ENCODE data around the gene C4A. TPM values are rescaled to one million over a fixed set of nuclear protein-coding genes. Genes with fewer than 3 reads are reported as not detected.
"Not testable (repeated sequence)": the region's sequence is repeated elsewhere in the genome, so short reads cannot be mapped to it uniquely, and the experiment has no call there.

Gene C4A
- total and polyA plus RNA-seq, 2 of the 13 experiments (the other 11 are each of a cell fraction or from before 2014, with no cell fraction given), result 165 to 478 TPM

- H3K36me3 ChIP-seq (replicated peaks in 1 of 2; ENCODE audit: control insufficient read depth in 1 of 2, insufficient read depth in 2 of 2, low read length in 2 of 2); BruUV-seq (replicated peaks); H3K9ac ChIP-seq (ENCODE audit: insufficient read depth, low read depth, low read length); FAIRE-seq; DNase-seq (ENCODE audit: low spot score); in situ Hi-C loops (cut with HindIII; ENCODE audit: extremely low pct_ligation_motif_present, low pct_unique_long_range_greater_than_20kb); H3K9me3 ChIP-seq (ENCODE audit: low read length); H3K79me2 ChIP-seq (ENCODE audit: insufficient read depth, low read length); H3K4me3 ChIP-seq (replicated peaks in 1 of 3; ENCODE audit: insufficient read depth in 1 of 3, low read depth in 2 of 3, low read length in 3 of 3); H2AFZ ChIP-seq (ENCODE audit: low read length); H3K27me3 ChIP-seq (ENCODE audit: control insufficient read depth in 1 of 2, insufficient read depth in 2 of 2, low read length in 2 of 2); ATAC-seq; POLR2A ChIA-PET; H3K27ac ChIP-seq (ENCODE audit: extremely low read length, insufficient read depth, low read length); intact Hi-C loops (cut with micrococcal nuclease; ENCODE audit: unreplicated experiment); H3K4me2 ChIP-seq (ENCODE audit: low read depth, low read length); H4K20me1 ChIP-seq (ENCODE audit: insufficient read depth, low read length); CTCF ChIA-PET (ENCODE audit: low intra/inter-chr PET ratio, low total read pairs): not testable (repeated sequence)
- H3K4me1 ChIP-seq (ENCODE audit: insufficient read depth, low read length), result peaks cover 46% of the 10 kb centered on the region
- 73% methylated on average over 4 of the region's 10 CpGs for WGBS (ENCODE audit: low lambda C conversion rate)
Measured at GRCh38 chr6:32041385-32041784, 59.5 kb downstream of the C4A start.

- CTCF ChIA-PET (ENCODE audit: low intra/inter-chr PET ratio, low total read pairs); H3K27me3 ChIP-seq (ENCODE audit: control insufficient read depth in 1 of 2, insufficient read depth in 2 of 2, low read length in 2 of 2); ATAC-seq; H3K36me3 ChIP-seq (replicated peaks in 1 of 2; ENCODE audit: control insufficient read depth in 1 of 2, insufficient read depth in 2 of 2, low read length in 2 of 2); DNase-seq (ENCODE audit: low spot score); H4K20me1 ChIP-seq (ENCODE audit: insufficient read depth, low read length); FAIRE-seq; H3K9me3 ChIP-seq (ENCODE audit: low read length); H2AFZ ChIP-seq (ENCODE audit: low read length); H3K4me2 ChIP-seq (ENCODE audit: low read depth, low read length); BruUV-seq (replicated peaks); H3K27ac ChIP-seq (ENCODE audit: extremely low read length, insufficient read depth, low read length); in situ Hi-C loops (cut with HindIII; ENCODE audit: extremely low pct_ligation_motif_present, low pct_unique_long_range_greater_than_20kb); POLR2A ChIA-PET; H3K4me3 ChIP-seq (replicated peaks in 1 of 3; ENCODE audit: insufficient read depth in 1 of 3, low read depth in 2 of 3, low read length in 3 of 3); H3K79me2 ChIP-seq (ENCODE audit: insufficient read depth, low read length); H3K9ac ChIP-seq (ENCODE audit: insufficient read depth, low read depth, low read length); intact Hi-C loops (cut with micrococcal nuclease; ENCODE audit: unreplicated experiment): not testable (repeated sequence)
- H3K4me1 ChIP-seq (ENCODE audit: insufficient read depth, low read length), result peaks cover 46% of the 10 kb centered on the region
- 81% methylated on average over 10 of the region's 15 CpGs for WGBS (ENCODE audit: low lambda C conversion rate)
Measured at GRCh38 chr6:32042276-32042675, 60.4 kb downstream of the C4A start.

GRCh38 chr6:32043589-32044380 is 61.9 kb downstream of the C4A start:
- 51% methylated on average over 14 of the region's 31 CpGs for WGBS (ENCODE audit: low lambda C conversion rate)
- peak; percentile 46 for FAIRE-seq
- H3K4me3 ChIP-seq (replicated peaks in 1 of 3; ENCODE audit: insufficient read depth in 1 of 3, low read depth in 2 of 3, low read length in 3 of 3); H3K9me3 ChIP-seq (ENCODE audit: low read length); H3K4me2 ChIP-seq (ENCODE audit: low read depth, low read length); CTCF ChIA-PET (ENCODE audit: low intra/inter-chr PET ratio, low total read pairs); BruUV-seq (replicated peaks); H3K36me3 ChIP-seq (replicated peaks in 1 of 2; ENCODE audit: control insufficient read depth in 1 of 2, insufficient read depth in 2 of 2, low read length in 2 of 2); H3K9ac ChIP-seq (ENCODE audit: insufficient read depth, low read depth, low read length); H2AFZ ChIP-seq (ENCODE audit: low read length); H3K79me2 ChIP-seq (ENCODE audit: insufficient read depth, low read length); H3K27ac ChIP-seq (ENCODE audit: extremely low read length, insufficient read depth, low read length); H3K27me3 ChIP-seq (ENCODE audit: control insufficient read depth in 1 of 2, insufficient read depth in 2 of 2, low read length in 2 of 2); DNase-seq (ENCODE audit: low spot score); H4K20me1 ChIP-seq (ENCODE audit: insufficient read depth, low read length); intact Hi-C loops (cut with micrococcal nuclease; ENCODE audit: unreplicated experiment); ATAC-seq; in situ Hi-C loops (cut with HindIII; ENCODE audit: extremely low pct_ligation_motif_present, low pct_unique_long_range_greater_than_20kb); POLR2A ChIA-PET: not testable (repeated sequence)
- peaks cover 50% of the 10 kb centered on the region for H3K4me1 ChIP-seq (ENCODE audit: insufficient read depth, low read length)
- peak; percentile 70 for TF ChIP-seq AGO1 (IDR thresholded peaks at IDR 0.05; ENCODE audit: low read depth, low read length, poor library complexity, severe bottlenecking)

DNA sequence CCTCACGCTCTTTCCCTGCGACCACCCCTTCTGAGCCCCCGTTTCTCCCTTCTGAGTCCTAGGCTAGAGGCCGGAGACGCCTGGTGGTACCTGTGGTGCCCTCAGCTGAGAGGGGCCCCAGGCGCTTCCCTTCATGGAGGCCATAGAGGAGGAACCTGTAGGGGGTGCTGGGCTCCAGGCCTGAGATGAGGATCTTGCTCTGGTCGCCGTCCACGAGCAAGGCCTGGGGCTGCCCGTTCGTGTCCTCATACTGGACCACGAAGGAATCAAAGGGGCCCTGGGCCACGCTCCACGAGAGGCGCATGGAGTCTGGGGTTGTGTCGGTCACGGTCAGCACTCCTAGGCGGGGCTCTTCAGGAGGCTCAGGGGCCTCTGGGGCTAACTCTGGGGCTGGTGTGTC is 63.1 kb downstream of the C4A start:
- H3K9me3 ChIP-seq (ENCODE audit: low read length); CTCF ChIA-PET (ENCODE audit: low intra/inter-chr PET ratio, low total read pairs); DNase-seq (ENCODE audit: low spot score); H3K4me2 ChIP-seq (ENCODE audit: low read depth, low read length); H3K79me2 ChIP-seq (ENCODE audit: insufficient read depth, low read length); H3K36me3 ChIP-seq (replicated peaks in 1 of 2; ENCODE audit: control insufficient read depth in 1 of 2, insufficient read depth in 2 of 2, low read length in 2 of 2); H3K9ac ChIP-seq (ENCODE audit: insufficient read depth, low read depth, low read length); H3K27ac ChIP-seq (ENCODE audit: extremely low read length, insufficient read depth, low read length); intact Hi-C loops (cut with micrococcal nuclease; ENCODE audit: unreplicated experiment); POLR2A ChIA-PET; BruUV-seq (replicated peaks); H4K20me1 ChIP-seq (ENCODE audit: insufficient read depth, low read length); H3K27me3 ChIP-seq (ENCODE audit: control insufficient read depth in 1 of 2, insufficient read depth in 2 of 2, low read length in 2 of 2); ATAC-seq; H3K4me3 ChIP-seq (replicated peaks in 1 of 3; ENCODE audit: insufficient read depth in 1 of 3, low read depth in 2 of 3, low read length in 3 of 3); in situ Hi-C loops (cut with HindIII; ENCODE audit: extremely low pct_ligation_motif_present, low pct_unique_long_range_greater_than_20kb); H2AFZ ChIP-seq (ENCODE audit: low read length): not testable (repeated sequence)
- peaks cover 42% of the 10 kb centered on the region for H3K4me1 ChIP-seq (ENCODE audit: insufficient read depth, low read length)
- 80% methylated on average over 9 of the region's 18 CpGs for WGBS (ENCODE audit: low lambda C conversion rate)
- FAIRE-seq, result peak; percentile 42

Measured in HepG2 (cell line).